HCT116 (cell line): ENCODE results near the gene GALM. TPM values are rescaled to one million over a fixed set of nuclear protein-coding genes. Genes with fewer than 3 reads are reported as not detected.

Experiments used
- ATAC-seq: fragments of 200-7000 bp; cut with Tn5 transposase; 2 replicates; pipeline ENCODE4 v1.9.1; 2020; ENCODE audit warnings: mild to moderate bottlenecking, moderate library complexity
- BruUV-seq: library from RNA; stranded (reverse); fragments of 400-500 nt; replicated peaks from 2 replicates; lab custom pipeline; 2021; lab: Mats Ljungman, UMichigan
- CTCF ChIA-PET: fragments of 300-600 bp; sonication (Branson Sonifier 250); formaldehyde crosslinking; loops from one replicate; lab custom pipeline; 2021; ENCODE audit warnings: antibody characterized with exemption; lab: Charles Lee
- POLR2A ChIA-PET: fragments of 300-600, 350-600 bp; sonication (Branson Sonifier 250); formaldehyde crosslinking; loops from one replicate; lab custom pipeline; 2021; ENCODE audit warnings: antibody characterized with exemption; lab: Charles Lee
- RAD21 ChIA-PET, 2 experiments: fragments of 300-600 bp; sonication (Branson Sonifier 250); formaldehyde crosslinking; loops; one replicate each; lab custom pipeline; 2023; ENCODE audit warnings: low total read pairs in 2 of 2; ENCODE audit not compliant: uncharacterized antibody in 2 of 2, unreplicated experiment in 2 of 2, low non-redundant PET in 1 of 2; lab: Charles Lee
- DNase-seq: peaks from one replicate; pipeline ENCODE4 v3.0.0-alpha.2; 2010; ENCODE audit warnings: low read depth, low spot score
- H2AFZ ChIP-seq: fragments of 200-600 bp; shearing (Covaris generic), sonication (generic); 2 replicates; pipeline ENCODE4 v1.6.1; 2017; ENCODE audit warnings: low read depth, mixed run types, mixed read lengths, antibody characterized with exemption, low read length; ENCODE audit not compliant: poor library complexity, severe bottlenecking
- H3K27ac ChIP-seq: 2 replicates; pipeline ENCODE4 v1.5.1; 2012; ENCODE audit warnings: low read depth, low read length
- H3K27me3 ChIP-seq: fragments of 200-600 bp; sonication (generic); 2 replicates; pipeline ENCODE4 v1.6.1; 2016; ENCODE audit warnings: mixed run types, low read length, mixed read lengths; ENCODE audit not compliant: insufficient read depth
- H3K36me3 ChIP-seq, 2 experiments: fragments of 200-500 bp in 1 of 2; fragments of 200-600 bp in 1 of 2; sonication (Bioruptor generic) in 1 of 2; sonication (generic) in 1 of 2; 2 replicates each; pipeline versions ENCODE4 v1.5.1 to v1.6.1; 2014 to 2016; ENCODE audit warnings: low read length in 2 of 2, inconsistent platforms in 1 of 2, mixed read lengths in 1 of 2, mixed run types in 1 of 2; ENCODE audit not compliant: insufficient read depth in 2 of 2, control insufficient read depth in 1 of 2
- H3K4me1 ChIP-seq, 2 experiments: fragments of 200-600 bp in 1 of 2; sonication (generic) in 1 of 2; 2 replicates each; pipeline versions ENCODE4 v1.5.1 to v1.6.1; 2012 to 2017; ENCODE audit warnings: low read length in 2 of 2, inconsistent platforms in 1 of 2, mild to moderate bottlenecking in 1 of 2, mixed read lengths in 1 of 2, mixed run types in 1 of 2, moderate library complexity in 1 of 2; ENCODE audit not compliant: insufficient read depth in 2 of 2, control insufficient read depth in 1 of 2
- H3K4me2 ChIP-seq: fragments of 200-600 bp; sonication (generic); 2 replicates; pipeline ENCODE4 v1.6.1; 2017; ENCODE audit warnings: mixed run types, low read length, mixed read lengths
- H3K4me3 ChIP-seq, 2 experiments: fragments of 200-600 bp in 1 of 2; sonication (generic) in 1 of 2; replicated peaks in 1 of 2; 2 replicates each; pipeline ENCODE4 v1.5.1; 2011 to 2016; ENCODE audit warnings: low read length in 2 of 2, control low read depth in 1 of 2, low read depth in 1 of 2, mild to moderate bottlenecking in 1 of 2, mixed read lengths in 1 of 2, mixed run types in 1 of 2
- H3K79me2 ChIP-seq: fragments of 200-600 bp; sonication (generic); 2 replicates; pipeline ENCODE4 v1.6.1; 2017; ENCODE audit warnings: mild to moderate bottlenecking, mixed run types, low read length, moderate library complexity, mixed read lengths; ENCODE audit not compliant: insufficient read depth
- H3K9ac ChIP-seq: fragments of 200-600 bp; sonication (generic); 2 replicates; pipeline ENCODE4 v1.6.1; 2016; ENCODE audit warnings: low read length, mixed read lengths
- H3K9me2 ChIP-seq: fragments of 200-600 bp; sonication (generic), shearing (Covaris generic); 2 replicates; pipeline ENCODE4 v1.6.1; 2017; ENCODE audit warnings: mixed run types, mild to moderate bottlenecking, moderate library complexity; ENCODE audit not compliant: insufficient read depth
- H3K9me3 ChIP-seq, 2 experiments: fragments of 200-500 bp in 1 of 2; fragments of 200-600 bp in 1 of 2; sonication (Bioruptor generic) in 1 of 2; sonication (generic) in 1 of 2; 2 replicates each; pipeline ENCODE4 v1.6.1; 2014 to 2017; ENCODE audit warnings: low read length in 2 of 2, mixed read lengths in 2 of 2, inconsistent platforms in 1 of 2, low read depth in 1 of 2, mild to moderate bottlenecking in 1 of 2, mixed run types in 1 of 2, moderate library complexity in 1 of 2; ENCODE audit not compliant: control insufficient read depth in 1 of 2, insufficient read depth in 1 of 2
- H4K20me1 ChIP-seq: fragments of 200-600 bp; sonication (generic), shearing (Covaris generic); 2 replicates; pipeline ENCODE4 v1.6.1; 2017; ENCODE audit warnings: mixed run types, mild to moderate bottlenecking, moderate library complexity; ENCODE audit not compliant: insufficient read depth
- CTCF ChIP-seq, 3 experiments: fragments of 200-600 bp in 1 of 3; sonication (generic) in 1 of 3; IDR thresholded peaks in 2 of 3; conservative IDR thresholded peaks in 1 of 3; 2 replicates each; pipeline ENCODE4 v1.5.1; 2012 to 2017; ENCODE audit warnings: low read depth in 2 of 3, low read length in 2 of 3, antibody characterized with exemption in 1 of 3, borderline replicate concordance in 1 of 3, control low read depth in 1 of 3, mild to moderate bottlenecking in 1 of 3, mixed read lengths in 1 of 3, mixed run types in 1 of 3, moderate library complexity in 1 of 3; ENCODE audit not compliant: insufficient read depth in 1 of 3
- FOSL1 ChIP-seq: IDR thresholded peaks from 2 replicates; pipeline ENCODE4 v1.6.1; 2012; ENCODE audit warnings: low read depth
- JUND ChIP-seq: IDR thresholded peaks from 2 replicates; pipeline ENCODE4 v1.6.1; 2012
- POLR2AphosphoS5 ChIP-seq: IDR thresholded peaks from 2 replicates; pipeline ENCODE4 v1.6.1; 2011; ENCODE audit warnings: mild to moderate bottlenecking, low read depth, low read length, moderate library complexity
- intact Hi-C: fragments of 100-400 bp; cut with micrococcal nuclease; formaldehyde crosslinking; loops from 2 replicates; pipeline ENCODE4 v1.10.0; 2022
- total RNA-seq: library from RNA; stranded (reverse); gene quantifications from one replicate; pipeline ENCODE4 v1.2.1, GENCODE V29; 2021; ENCODE audit not compliant: unreplicated experiment
- TF ChIP-seq, protein P1 (sequence below): IDR thresholded peaks from 2 replicates; pipeline ENCODE4 v1.6.1; 2012

The GALM gene
- total RNA-seq, 1 experiment from 2014 or later = 10.2 TPM

DNA sequence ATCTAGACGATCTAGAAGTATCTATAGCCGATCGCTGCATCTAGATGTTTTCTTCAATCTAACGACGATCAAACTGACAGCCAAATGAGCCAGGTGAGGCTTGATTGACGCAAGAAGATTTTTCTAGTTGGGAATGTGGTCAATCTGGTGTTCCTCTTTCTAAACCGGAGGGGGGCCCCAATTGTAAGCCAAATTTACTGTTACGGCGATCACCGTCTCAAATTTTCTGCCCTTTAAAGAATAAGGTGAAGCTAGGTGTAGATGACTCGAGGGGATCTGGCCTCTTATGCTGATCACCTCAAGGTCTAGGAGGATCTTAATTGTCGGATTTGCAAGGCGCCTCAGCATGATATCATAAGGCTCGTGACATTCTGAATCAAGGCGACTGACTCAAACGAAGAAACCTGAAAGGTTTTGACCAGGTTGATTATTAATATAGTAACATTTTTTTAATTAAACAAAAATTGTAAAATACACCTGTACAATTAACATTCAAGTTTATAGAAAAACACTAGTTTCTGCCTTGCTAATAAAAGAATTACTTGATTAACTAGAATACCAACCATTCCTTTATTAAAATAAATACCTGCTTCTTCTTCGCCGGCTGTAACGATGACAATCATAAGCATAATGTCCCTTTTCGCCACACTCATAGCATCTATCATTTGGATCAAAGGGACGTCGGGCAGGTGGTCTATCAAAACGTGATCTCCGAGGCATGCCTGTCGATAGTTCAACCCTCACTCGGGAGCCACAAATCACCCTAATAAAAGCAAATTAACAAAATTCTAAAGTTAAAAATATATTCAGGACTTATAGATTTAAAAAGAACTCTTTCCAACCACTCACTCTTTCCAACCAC lies 83.3 kb downstream of the GALM start:
- Histone ChIP-seq H3K36me3 (peaks cover 54 to 65% of the 10 kb centered on the region in 2 experiments), H2AFZ (no peak overlapping the region), H4K20me1 (peaks cover 63% of the 10 kb centered on the region; the same call in 1 of the 2 replicates), H3K4me3 (peak overlapping the region; percentile 76 to 100), H3K27me3 (no peaks in the 10 kb centered on the region), H3K9me3 (no peaks in the 10 kb centered on the region), H3K79me2 (peaks cover 70% of the 10 kb centered on the region), H3K9me2 (no peaks in the 10 kb centered on the region), H3K27ac (no peak overlapping the region; the same call in 1 of the 2 replicates), H3K4me2 (peak overlapping the region; percentile 92), H3K9ac (peak overlapping the region; percentile 95), H3K4me1 (peaks cover 9 to 17% of the 10 kb centered on the region in 2 experiments)
- ChIA-PET RAD21 (interaction anchor here in 1 of 2 experiments (0.5 kb wide), 1 partner anchor 1353 kb away, joined by 3 read pairs; no protein-coding TSS in a partner anchor), POLR2A (no interaction called here), CTCF (no interaction called here)
- TF ChIP-seq FOSL1 (no peak), JUND (no peak), POLR2AphosphoS5 (peak; percentile 18; the same call in 1 of the 2 replicates), CTCF (IDR thresholded peaks at IDR 0.05 in 2 of 3, conservative IDR thresholded peaks at IDR 0.05 in 1 of 3; ENCODE audit: borderline replicate concordance in 1 of 3, insufficient read depth in 1 of 3, low read depth in 2 of 3, low read length in 2 of 3) (no peak)
- TF ChIP-seq, protein P1, sequence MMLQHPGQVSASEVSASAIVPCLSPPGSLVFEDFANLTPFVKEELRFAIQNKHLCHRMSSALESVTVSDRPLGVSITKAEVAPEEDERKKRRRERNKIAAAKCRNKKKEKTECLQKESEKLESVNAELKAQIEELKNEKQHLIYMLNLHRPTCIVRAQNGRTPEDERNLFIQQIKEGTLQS = no peak
- BruUV-seq = no TSS peak
- no peak for DNase-seq
- intact Hi-C loops = no loop called here
- ATAC-seq = no peak
